ENCODE measurements around the gene TP53I3. TPM values are rescaled to one million over a fixed set of nuclear protein-coding genes. Genes with fewer than 3 reads are reported as not detected.

Gene TP53I3, protein sequence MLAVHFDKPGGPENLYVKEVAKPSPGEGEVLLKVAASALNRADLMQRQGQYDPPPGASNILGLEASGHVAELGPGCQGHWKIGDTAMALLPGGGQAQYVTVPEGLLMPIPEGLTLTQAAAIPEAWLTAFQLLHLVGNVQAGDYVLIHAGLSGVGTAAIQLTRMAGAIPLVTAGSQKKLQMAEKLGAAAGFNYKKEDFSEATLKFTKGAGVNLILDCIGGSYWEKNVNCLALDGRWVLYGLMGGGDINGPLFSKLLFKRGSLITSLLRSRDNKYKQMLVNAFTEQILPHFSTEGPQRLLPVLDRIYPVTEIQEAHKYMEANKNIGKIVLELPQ
- polyA plus RNA-seq (2013), result 28.3 TPM

DNA sequence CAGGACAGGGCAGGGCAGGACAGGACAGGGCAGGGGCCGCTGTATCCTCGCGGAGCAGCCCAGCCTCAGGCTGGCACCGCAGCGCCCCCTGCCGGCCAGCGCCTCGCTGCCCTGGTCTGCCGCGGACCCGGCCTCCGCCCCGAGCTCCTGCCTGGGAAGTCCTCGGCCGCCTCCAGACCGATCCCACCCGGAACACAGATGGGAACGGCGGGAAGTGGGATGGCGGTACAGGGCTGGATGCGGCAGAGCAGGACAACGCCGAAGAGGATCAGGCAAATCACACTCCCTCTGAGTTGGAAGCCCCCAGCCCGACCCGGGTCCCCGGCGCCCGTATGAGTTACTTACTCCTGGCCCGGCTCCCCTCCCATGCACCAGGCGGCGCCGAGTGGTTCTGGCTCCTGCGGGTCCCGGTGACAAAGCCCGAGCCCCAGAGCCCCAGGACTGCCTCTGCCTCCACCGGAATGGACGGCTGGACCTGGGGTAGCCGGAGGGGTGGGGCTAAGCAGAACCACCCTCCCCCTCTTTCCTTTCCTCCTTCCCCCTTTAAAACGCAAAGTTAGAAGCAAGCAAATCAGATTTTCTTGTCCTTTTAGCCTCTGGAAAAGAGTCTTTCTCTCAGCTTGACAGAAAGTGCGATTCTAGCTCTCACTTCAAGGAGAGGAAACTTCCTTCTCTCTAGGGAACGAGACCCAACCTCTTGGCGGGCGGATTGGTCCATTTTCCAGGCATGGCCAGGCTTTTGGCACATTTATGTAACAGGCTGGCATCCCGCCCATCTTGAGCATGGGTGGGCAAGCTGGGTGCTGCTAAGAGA lies at the start of gene TP53I3:
Gene TP53I3 (minus strand): TSS at position 449 of the 814 bp plus-strand sequence. CDS start 508 bp downstream, outside the sequence.
- CTCF ChIA-PET, result interaction anchor here (0.6 to 3.0 kb wide), 30 partner anchors 8 to 839 kb away, joined by 3 to 25 read pairs (median 4); partner anchors contain the start of genes ATAD2B, SF3B6 and WDCP

DNA sequence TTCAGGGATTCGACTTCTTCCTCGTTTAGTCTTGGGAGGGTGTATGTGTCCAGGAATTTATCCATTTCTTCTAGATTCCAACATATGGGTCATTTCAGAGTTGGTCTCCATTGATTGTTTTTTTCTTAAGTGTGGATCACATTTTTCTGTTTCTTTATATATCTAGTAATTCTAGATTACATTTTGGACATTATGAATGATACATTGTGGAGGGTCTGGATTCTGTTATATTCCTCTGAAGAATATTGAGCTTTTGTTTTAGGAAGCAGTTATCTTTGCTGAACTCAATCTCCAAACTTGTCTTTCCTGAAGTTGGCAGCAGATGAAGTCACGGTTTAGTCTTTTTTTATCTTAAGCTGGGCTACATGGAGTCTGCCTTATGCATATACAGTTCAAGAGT lies 47.9 kb upstream of the TP53I3 start:
- Histone ChIP-seq H3K27ac (ENCODE audit: insufficient read depth in 1 of 2, low read depth in 1 of 2, low read length in 2 of 2, poor library complexity in 1 of 2, severe bottlenecking in 2 of 2) (no peak overlapping the region), H3K4me1 (ENCODE audit: control extremely low read depth in 1 of 4, control insufficient read depth in 4 of 4, insufficient read depth in 4 of 4, low read length in 3 of 4) (peaks cover 0 to 2% (median 1%) of the 10 kb centered on the region in 4 experiments), H3K27me3 (replicated peaks in 2 of 5; ENCODE audit: control insufficient read depth in 4 of 5, insufficient read depth in 5 of 5, low read length in 4 of 5) (no peaks in the 10 kb centered on the region), H3K36me3 (ENCODE audit: control insufficient read depth in 4 of 4, insufficient read depth in 4 of 4, low read length in 3 of 4) (peaks cover 0 to 3% (median 0%) of the 10 kb centered on the region in 4 experiments), H3K4me3 (ENCODE audit: control insufficient read depth in 1 of 7, extremely low read depth in 1 of 7, insufficient read depth in 4 of 7, low read depth in 2 of 7, low read length in 6 of 7) (no peak overlapping the region), H3K9me3 (ENCODE audit: control extremely low read depth in 1 of 5, control insufficient read depth in 4 of 5, insufficient read depth in 2 of 5, low read depth in 1 of 5, low read length in 4 of 5) (peaks cover 0 to 14% (median 7%) of the 10 kb centered on the region in 5 experiments)
- WGBS (ENCODE audit: insufficient coverage), result 100% methylated on average over 1 of the region's 3 CpGs
- no peak for DNase-seq
- CTCF ChIA-PET, result no interaction called here
- POLR2A ChIA-PET, result no interaction called here

More for the DNA sequence above, at the start of gene TP53I3:
- H3K36me3 ChIP-seq (ENCODE audit: control insufficient read depth in 4 of 4, insufficient read depth in 4 of 4, low read length in 3 of 4), result peaks cover 0 to 44% (median 19%) of the 10 kb centered on the region in 4 experiments
- WGBS (ENCODE audit: insufficient coverage), result under 1% methylated on average over 32 of the region's 44 CpGs
- H3K27me3 ChIP-seq (replicated peaks in 2 of 5; ENCODE audit: control insufficient read depth in 4 of 5, insufficient read depth in 5 of 5, low read length in 4 of 5), result no peaks in the 10 kb centered on the region
- peaks cover 12 to 28% (median 20%) of the 10 kb centered on the region in 4 experiments for H3K4me1 ChIP-seq (ENCODE audit: control extremely low read depth in 1 of 4, control insufficient read depth in 4 of 4, insufficient read depth in 4 of 4, low read length in 3 of 4)
- H3K9me3 ChIP-seq (ENCODE audit: control extremely low read depth in 1 of 5, control insufficient read depth in 4 of 5, insufficient read depth in 2 of 5, low read depth in 1 of 5, low read length in 4 of 5), result no peaks in the 10 kb centered on the region
- H3K27ac ChIP-seq (ENCODE audit: insufficient read depth in 1 of 2, low read depth in 1 of 2, low read length in 2 of 2, poor library complexity in 1 of 2, severe bottlenecking in 2 of 2), result peak within 1 kb of the TSS; percentile 46 to 82
- POLR2A ChIA-PET, result interaction anchor here (0.6 to 1.7 kb wide), 6 partner anchors 8 to 260 kb away, joined by 3 to 8 read pairs (median 4); partner anchors contain the start of genes ATAD2B and SF3B6
- DNase-seq, result peak; percentile 84 to 93 (median 91)
- peak within 1 kb of the TSS; percentile 77 to 91 (median 84) for H3K4me3 ChIP-seq (ENCODE audit: control insufficient read depth in 1 of 7, extremely low read depth in 1 of 7, insufficient read depth in 4 of 7, low read depth in 2 of 7, low read length in 6 of 7)

DNA sequence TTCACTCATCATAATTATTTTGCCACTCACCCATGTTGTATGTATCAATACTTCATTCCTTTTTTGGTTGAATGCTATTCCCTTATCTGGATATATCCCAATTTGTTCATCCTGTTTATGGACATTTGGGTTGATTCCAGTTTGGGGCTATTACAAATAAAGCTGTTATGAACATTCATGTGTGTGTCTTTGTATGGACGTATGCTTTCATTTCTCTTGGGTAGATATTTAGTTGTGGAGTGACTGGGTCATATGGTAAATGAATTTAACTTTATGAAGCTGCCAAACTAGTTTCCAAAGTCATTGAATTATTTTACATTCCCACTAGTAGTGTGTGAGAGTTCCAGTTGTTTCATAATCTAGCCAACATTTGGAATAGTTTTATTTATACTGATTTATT lies 41.3 kb upstream of the TP53I3 start:
- ChIA-PET POLR2A (no interaction called here), CTCF (interaction anchor here (0.6 to 0.9 kb wide), 2 partner anchors 13 to 14 kb away, joined by 3 to 4 read pairs; no protein-coding TSS in a partner anchor)
- Histone ChIP-seq H3K9me3 (ENCODE audit: control extremely low read depth in 1 of 5, control insufficient read depth in 4 of 5, insufficient read depth in 2 of 5, low read depth in 1 of 5, low read length in 4 of 5) (no peaks in the 10 kb centered on the region), H3K27ac (ENCODE audit: insufficient read depth in 1 of 2, low read depth in 1 of 2, low read length in 2 of 2, poor library complexity in 1 of 2, severe bottlenecking in 2 of 2) (no peak overlapping the region), H3K36me3 (ENCODE audit: control insufficient read depth in 4 of 4, insufficient read depth in 4 of 4, low read length in 3 of 4) (no peaks in the 10 kb centered on the region), H3K4me1 (ENCODE audit: control extremely low read depth in 1 of 4, control insufficient read depth in 4 of 4, insufficient read depth in 4 of 4, low read length in 3 of 4) (peaks cover 3 to 27% (median 18%) of the 10 kb centered on the region in 4 experiments), H3K27me3 (replicated peaks in 2 of 5; ENCODE audit: control insufficient read depth in 4 of 5, insufficient read depth in 5 of 5, low read length in 4 of 5) (no peaks in the 10 kb centered on the region), H3K4me3 (ENCODE audit: control insufficient read depth in 1 of 7, extremely low read depth in 1 of 7, insufficient read depth in 4 of 7, low read depth in 2 of 7, low read length in 6 of 7) (no peak overlapping the region)
- no peak for DNase-seq
- WGBS (ENCODE audit: insufficient coverage), result no CpG with 5 or more reads among the region's 1 CpG

DNA sequence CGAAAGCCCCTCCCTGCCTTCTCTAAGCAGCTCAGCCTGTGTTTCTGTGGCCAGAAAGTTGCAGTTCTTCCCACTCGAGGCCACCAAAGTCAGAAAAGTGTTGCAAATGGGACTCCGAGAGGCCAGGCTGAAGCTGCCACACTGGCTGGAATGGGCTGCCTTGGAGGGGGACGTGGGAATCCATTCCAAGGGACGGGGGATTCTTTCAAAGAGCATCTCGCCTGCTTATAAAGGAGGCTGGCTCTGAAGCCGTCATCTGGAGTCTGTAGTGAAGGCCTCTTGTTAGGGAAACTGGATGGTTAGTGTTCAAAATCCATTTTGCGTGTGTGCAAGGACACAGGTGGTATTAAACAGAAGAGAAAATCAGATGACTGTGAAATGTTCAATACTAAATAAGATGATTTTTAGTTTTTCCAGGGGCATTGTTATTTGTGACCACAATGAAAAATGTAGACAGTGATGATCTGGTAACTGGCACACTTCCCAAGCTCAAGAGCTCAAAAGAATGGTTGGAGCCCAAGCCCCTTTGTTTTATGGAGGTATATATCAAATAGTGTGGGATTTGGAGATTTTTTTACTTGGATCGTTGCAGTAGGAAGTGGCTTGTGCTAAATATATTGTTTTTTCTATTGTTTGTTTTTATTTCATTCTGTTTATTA lies 39.4 kb upstream of the TP53I3 start:
- Histone ChIP-seq H3K27ac (ENCODE audit: insufficient read depth in 1 of 2, low read depth in 1 of 2, low read length in 2 of 2, poor library complexity in 1 of 2, severe bottlenecking in 2 of 2) (peak overlapping the region; percentile 76 to 88), H3K27me3 (replicated peaks in 2 of 5; ENCODE audit: control insufficient read depth in 4 of 5, insufficient read depth in 5 of 5, low read length in 4 of 5) (no peaks in the 10 kb centered on the region), H3K4me3 (ENCODE audit: control insufficient read depth in 1 of 7, extremely low read depth in 1 of 7, insufficient read depth in 4 of 7, low read depth in 2 of 7, low read length in 6 of 7) (peak overlapping the region; percentile 67 to 86 (median 80)), H3K4me1 (ENCODE audit: control extremely low read depth in 1 of 4, control insufficient read depth in 4 of 4, insufficient read depth in 4 of 4, low read length in 3 of 4) (peaks cover 3 to 26% (median 18%) of the 10 kb centered on the region in 4 experiments), H3K9me3 (ENCODE audit: control extremely low read depth in 1 of 5, control insufficient read depth in 4 of 5, insufficient read depth in 2 of 5, low read depth in 1 of 5, low read length in 4 of 5) (no peaks in the 10 kb centered on the region), H3K36me3 (ENCODE audit: control insufficient read depth in 4 of 4, insufficient read depth in 4 of 4, low read length in 3 of 4) (no peaks in the 10 kb centered on the region)
- CTCF ChIA-PET, result interaction anchor here (1.5 to 1.9 kb wide), 2 partner anchors 10 to 40 kb away, joined by 9 read pairs; partner anchors contain the start of gene TP53I3
- POLR2A ChIA-PET, result interaction anchor here (0.5 kb wide), 1 partner anchor 375 kb away, joined by 4 read pairs; no protein-coding TSS in a partner anchor
- peak in 1 of 3 donors; percentile 55 for DNase-seq
- 6% methylated on average over 6 of the region's 9 CpGs for WGBS (ENCODE audit: insufficient coverage)

DNA sequence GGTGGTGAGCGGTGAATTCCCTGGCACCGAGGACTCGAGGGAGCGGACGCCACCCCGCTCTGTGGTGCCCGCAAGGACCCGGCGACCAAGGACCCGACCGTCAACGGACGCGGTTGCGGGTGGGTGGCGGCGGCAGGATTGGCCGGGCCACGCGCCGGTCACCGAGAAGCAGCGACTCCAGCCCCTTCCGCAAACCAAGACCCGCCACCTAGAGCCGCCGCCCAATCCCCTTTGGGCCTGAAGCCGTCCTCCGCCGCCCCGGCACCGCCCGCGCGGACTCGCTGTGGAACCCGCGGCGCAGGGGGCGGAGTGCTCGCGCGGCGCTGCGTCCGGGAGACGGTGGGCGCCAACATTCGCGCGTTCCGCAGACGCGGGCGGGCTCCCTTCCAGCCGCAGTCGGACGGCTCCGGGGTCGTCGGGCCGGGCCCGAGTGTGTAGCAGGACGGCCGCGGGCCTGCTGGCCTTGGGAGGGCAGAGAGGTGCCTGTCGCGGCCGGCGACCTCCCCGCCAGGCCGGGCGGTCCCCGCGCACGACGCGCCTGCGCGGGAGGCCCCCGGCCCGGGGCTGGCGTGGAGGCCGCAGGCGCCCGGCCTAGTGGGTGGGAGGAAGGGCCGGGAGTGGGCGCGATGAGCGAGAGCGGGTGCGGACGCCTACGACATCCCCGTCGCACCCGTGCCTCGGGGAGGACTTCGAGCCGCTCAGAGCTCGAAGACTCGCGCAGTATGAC lies 38.7 kb upstream of the TP53I3 start, which contains the start of the genes FAM228B and PFN4:
Gene FAM228B (plus strand): TSS at position 275 of the 727 bp plus-strand sequence. CDS start 893 bp downstream, outside the sequence.
Gene PFN4 (minus strand): TSS at position 140 of the 727 bp plus-strand sequence. CDS start 799 bp downstream, outside the sequence.
- ChIA-PET POLR2A (interaction anchor here (0.5 kb wide), 1 partner anchor 374 kb away, joined by 4 read pairs; no protein-coding TSS in a partner anchor), CTCF (interaction anchor here (1.5 to 1.9 kb wide), 2 partner anchors 11 to 39 kb away, joined by 9 read pairs; partner anchors contain the start of gene TP53I3)
- Histone ChIP-seq H3K27ac (ENCODE audit: insufficient read depth in 1 of 2, low read depth in 1 of 2, low read length in 2 of 2, poor library complexity in 1 of 2, severe bottlenecking in 2 of 2) (peak within 1 kb of the TSS; percentile 76 to 88), H3K27me3 (replicated peaks in 2 of 5; ENCODE audit: control insufficient read depth in 4 of 5, insufficient read depth in 5 of 5, low read length in 4 of 5) (no peaks in the 10 kb centered on the region), H3K36me3 (ENCODE audit: control insufficient read depth in 4 of 4, insufficient read depth in 4 of 4, low read length in 3 of 4) (no peaks in the 10 kb centered on the region), H3K9me3 (ENCODE audit: control extremely low read depth in 1 of 5, control insufficient read depth in 4 of 5, insufficient read depth in 2 of 5, low read depth in 1 of 5, low read length in 4 of 5) (no peaks in the 10 kb centered on the region), H3K4me3 (ENCODE audit: control insufficient read depth in 1 of 7, extremely low read depth in 1 of 7, insufficient read depth in 4 of 7, low read depth in 2 of 7, low read length in 6 of 7) (peak within 1 kb of the TSS; percentile 67 to 86 (median 80)), H3K4me1 (ENCODE audit: control extremely low read depth in 1 of 4, control insufficient read depth in 4 of 4, insufficient read depth in 4 of 4, low read length in 3 of 4) (peaks cover 3 to 24% (median 17%) of the 10 kb centered on the region in 4 experiments)
- peak; percentile 78 to 90 (median 86) for DNase-seq
- under 1% methylated on average over 88 of the region's 103 CpGs for WGBS (ENCODE audit: insufficient coverage)
